Left ventricle myocardium inferior (tissue), 1 donor: Measurements from ENCODE around the gene PABPN1L. TPM values are rescaled to one million over a fixed set of nuclear protein-coding genes. Genes with fewer than 3 reads are reported as not detected.
A peak's percentile ranks its signal among the peaks of the same experiment; 100 is the strongest.

Experiments
- DNase-seq: peaks from one replicate; pipeline ENCODE4 v3.0.0-alpha.2; 2020
- H3K27ac ChIP-seq: fragments of 200-600 bp; replicated peaks from 2 replicates; pipeline ENCODE4 v1.8.0; 2021
- H3K27me3 ChIP-seq: fragments of 200-600 bp; 2 replicates; pipeline ENCODE4 v1.8.0; 2021; ENCODE audit warnings: low read depth
- H3K36me3 ChIP-seq: fragments of 200-600 bp; 2 replicates; pipeline ENCODE4 v1.8.0; 2021
- H3K4me1 ChIP-seq: fragments of 200-600 bp; 2 replicates; pipeline ENCODE4 v1.8.0; 2021
- H3K4me3 ChIP-seq: fragments of 200-600 bp; 2 replicates; pipeline ENCODE4 v1.8.0; 2021; ENCODE audit warnings: mild to moderate bottlenecking, moderate library complexity
- H3K9me3 ChIP-seq: fragments of 200-600 bp; replicated peaks from 2 replicates; pipeline ENCODE4 v1.8.0; 2021
- intact Hi-C: fragments of 100-400 bp; cut with micrococcal nuclease; formaldehyde crosslinking; loops from one replicate; pipeline ENCODE4 v1.11.0; 2022
- total RNA-seq: library from RNA; stranded (reverse); fragmentation: NEBNext Ultra II Directional; extraction: Animal tissue kit (Norgen Biotek cat#: 25700); gene quantifications from one replicate; pipeline ENCODE4 v1.2.1, GENCODE V29; 2021
- TF ChIP-seq, protein P1 (sequence below): fragments of 200-600 bp; IDR thresholded peaks from 2 replicates; pipeline ENCODE4 v1.8.0; 2021; ENCODE audit warnings: antibody characterized with exemption, mild to moderate bottlenecking, borderline replicate concordance
- donor health status: DM: no; HTN: yes; CAD: no; lungs with severe emphysema.

PABPN1L gene
- total RNA-seq, 1 donor from 2014 or later, result not detected

- no peak overlapping the region for H3K27ac ChIP-seq
- no peak overlapping the region for H3K4me3 ChIP-seq
- intact Hi-C loops, result no loop called here
- no peak for DNase-seq
- TF ChIP-seq, protein P1, sequence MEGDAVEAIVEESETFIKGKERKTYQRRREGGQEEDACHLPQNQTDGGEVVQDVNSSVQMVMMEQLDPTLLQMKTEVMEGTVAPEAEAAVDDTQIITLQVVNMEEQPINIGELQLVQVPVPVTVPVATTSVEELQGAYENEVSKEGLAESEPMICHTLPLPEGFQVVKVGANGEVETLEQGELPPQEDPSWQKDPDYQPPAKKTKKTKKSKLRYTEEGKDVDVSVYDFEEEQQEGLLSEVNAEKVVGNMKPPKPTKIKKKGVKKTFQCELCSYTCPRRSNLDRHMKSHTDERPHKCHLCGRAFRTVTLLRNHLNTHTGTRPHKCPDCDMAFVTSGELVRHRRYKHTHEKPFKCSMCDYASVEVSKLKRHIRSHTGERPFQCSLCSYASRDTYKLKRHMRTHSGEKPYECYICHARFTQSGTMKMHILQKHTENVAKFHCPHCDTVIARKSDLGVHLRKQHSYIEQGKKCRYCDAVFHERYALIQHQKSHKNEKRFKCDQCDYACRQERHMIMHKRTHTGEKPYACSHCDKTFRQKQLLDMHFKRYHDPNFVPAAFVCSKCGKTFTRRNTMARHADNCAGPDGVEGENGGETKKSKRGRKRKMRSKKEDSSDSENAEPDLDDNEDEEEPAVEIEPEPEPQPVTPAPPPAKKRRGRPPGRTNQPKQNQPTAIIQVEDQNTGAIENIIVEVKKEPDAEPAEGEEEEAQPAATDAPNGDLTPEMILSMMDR, result peak; percentile 76
- H3K36me3 ChIP-seq, result peaks cover 2% of the 10 kb centered on the region
- H3K27me3 ChIP-seq, result no peaks in the 10 kb centered on the region
- H3K4me1 ChIP-seq, result peaks cover 24% of the 10 kb centered on the region
- H3K9me3 ChIP-seq, result no peaks in the 10 kb centered on the region
These were observed 50.4 kb downstream of the PABPN1L start for GRCh38 chr16:88815901-88816589.

- no peaks in the 10 kb centered on the region for H3K27me3 ChIP-seq
- H3K9me3 ChIP-seq, result no peaks in the 10 kb centered on the region
- no peaks in the 10 kb centered on the region for H3K36me3 ChIP-seq
- H3K4me1 ChIP-seq, result peaks cover 33% of the 10 kb centered on the region
- no peak overlapping the region for H3K27ac ChIP-seq
- no peak overlapping the region for H3K4me3 ChIP-seq
- intact Hi-C loops, result no loop called here
- no peak for DNase-seq
- TF ChIP-seq, protein P1, result no peak
These were observed 51.2 kb downstream of the PABPN1L start for GRCh38 chr16:88815227-88815626.

- peaks cover 43% of the 10 kb centered on the region for H3K4me1 ChIP-seq
- no peak overlapping the region for H3K4me3 ChIP-seq
- no peaks in the 10 kb centered on the region for H3K9me3 ChIP-seq
- peaks cover 7% of the 10 kb centered on the region for H3K36me3 ChIP-seq
- TF ChIP-seq, protein P1, result no peak
- no peak overlapping the region for H3K27ac ChIP-seq
- H3K27me3 ChIP-seq, result no peaks in the 10 kb centered on the region
- intact Hi-C loops, result no loop called here
- no peak for DNase-seq
These were observed 52.3 kb downstream of the PABPN1L start for GRCh38 chr16:88814144-88814502.

Other genes with a start within 250 kb of the PABPN1L start
- not detected for gene IL17C, start 228.1 kb downstream of the PABPN1L start, total RNA-seq
- 42.6 TPM for gene CYBA, start 215.6 kb downstream of the PABPN1L start, total RNA-seq
- gene MVD, start 203.6 kb downstream of the PABPN1L start, total RNA-seq, result 25.3 TPM
- gene SNAI3, start 180.2 kb downstream of the PABPN1L start, total RNA-seq, result 3.1 TPM
- 14.2 TPM for gene RNF166, start 160.3 kb downstream of the PABPN1L start, total RNA-seq
- 13.1 TPM for gene CTU2, start 160.2 kb downstream of the PABPN1L start, total RNA-seq
- gene PIEZO1, start 81.4 kb downstream of the PABPN1L start, total RNA-seq, result 17.1 TPM
- gene CDT1, start 62.9 kb downstream of the PABPN1L start, total RNA-seq, result 0.63 TPM
- 39.2 TPM for gene APRT, start 54.7 kb downstream of the PABPN1L start, total RNA-seq
- 15.5 TPM for gene GALNS, start 9.7 kb downstream of the PABPN1L start, total RNA-seq
- gene TRAPPC2L, start 9.5 kb downstream of the PABPN1L start, total RNA-seq, result 52.7 TPM
- 8.6 TPM for gene CBFA2T3, start 110.5 kb upstream of the PABPN1L start, total RNA-seq
- gene ACSF3, start 227.2 kb upstream of the PABPN1L start, total RNA-seq, result 16.7 TPM